AG04449 (cell line): ENCODE measurements around the gene PACRGL.
A peak's percentile ranks its signal among the peaks of the same experiment; 100 is the strongest.

Experiments used
- CTCF ChIA-PET: fragments of 350-600 bp; formaldehyde crosslinking; extraction: SDS; loops from one replicate; lab custom pipeline; 2021; ENCODE audit warnings: antibody characterized with exemption; lab: Yijun Ruan, JAX
- POLR2A ChIA-PET: fragments of 400-600, 350-600 bp; formaldehyde crosslinking; extraction: SDS; loops from one replicate; lab custom pipeline; 2020; ENCODE audit warnings: antibody characterized with exemption, inconsistent platforms; lab: Yijun Ruan, JAX
- DNase-seq: peaks from one replicate; pipeline ENCODE4 v3.0.0-alpha.2; 2010; ENCODE audit warnings: low read depth, low spot score
- H3K4me3 ChIP-seq: 2 replicates; pipeline ENCODE4 v1.5.1; 2011; ENCODE audit warnings: low read depth, mild to moderate bottlenecking, control low read depth, low read length
- CTCF ChIP-seq: IDR thresholded peaks from one replicate; pipeline ENCODE4 v1.5.1; 2011; ENCODE audit warnings: mild to moderate bottlenecking, moderate library complexity, low read length, control low read depth, inconsistent platforms; ENCODE audit not compliant: insufficient read depth; ENCODE audit errors: missing control alignments

PACRGL gene

GRCh38 chr4:20700007-20700761 is at the start of gene PACRGL:
Gene PACRGL, plus strand, starts transcription at chr4:20700458. Its CDS starts 4,024 bp downstream, at chr4:20704482.
- no peak for TF ChIP-seq CTCF
- peak; percentile 51 for DNase-seq
- POLR2A ChIA-PET = interaction anchor here (0.9 kb wide), 1 partner anchor 12 kb away, joined by 3 read pairs; no protein-coding TSS in a partner anchor
- CTCF ChIA-PET = interaction anchor here (1.5 to 3.6 kb wide), 3 partner anchors 13 to 17 kb away, joined by 5 to 11 read pairs (median 6); no protein-coding TSS in a partner anchor
- H3K4me3 ChIP-seq = peak within 1 kb of the TSS; percentile 83

GRCh38 chr4:20652226-20652885 is 47.9 kb upstream of the PACRGL start:
- DNase-seq = no peak
- H3K4me3 ChIP-seq = no peak overlapping the region
- CTCF ChIA-PET = no interaction called here
- TF ChIP-seq CTCF = no peak
- POLR2A ChIA-PET = no interaction called here

- no peak for TF ChIP-seq CTCF
- ChIA-PET CTCF (no interaction called here), POLR2A (no interaction called here)
- DNase-seq = no peak
- no peak overlapping the region for H3K4me3 ChIP-seq
Measured at GRCh38 chr4:20658456-20658855, 41.8 kb upstream of the PACRGL start.

- DNase-seq = no peak
- no peak for TF ChIP-seq CTCF
- ChIA-PET POLR2A (no interaction called here), CTCF (interaction anchor here (1.0 to 1.3 kb wide), 2 partner anchors 22 to 25 kb away, joined by 4 to 5 read pairs; no protein-coding TSS in a partner anchor)
- no peak overlapping the region for H3K4me3 ChIP-seq
Measured at GRCh38 chr4:20662851-20663250, 37.4 kb upstream of the PACRGL start.

- DNase-seq = no peak
- no peak overlapping the region for H3K4me3 ChIP-seq
- no peak for TF ChIP-seq CTCF
- CTCF ChIA-PET = interaction anchor here (0.8 kb wide), 1 partner anchor 19 kb away, joined by 3 read pairs; no protein-coding TSS in a partner anchor
- POLR2A ChIA-PET = no interaction called here
Measured at GRCh38 chr4:20666012-20666860, 34.0 kb upstream of the PACRGL start.
